Osteoblast (primary cell): ENCODE data around the gene PHF14. TPM values are rescaled to one million over a fixed set of nuclear protein-coding genes. Genes with fewer than 3 reads are reported as not detected.
A peak's percentile ranks its signal among the peaks of the same experiment; 100 is the strongest.

Experiments used
- DNase-seq: peaks from one replicate; pipeline ENCODE4 v3.0.0; 2011; ENCODE audit warnings: low spot score, mixed read lengths; ENCODE audit not compliant: insufficient read length; ENCODE audit errors: missing footprints
- H2AFZ ChIP-seq: 2 replicates; pipeline ENCODE4 v1.6.0; 2011; ENCODE audit warnings: mild to moderate bottlenecking, low read length
- H3K27ac ChIP-seq: 2 replicates; pipeline ENCODE4 v1.5.1; 2011; ENCODE audit warnings: mild to moderate bottlenecking, low read depth, low read length, moderate library complexity
- H3K27me3 ChIP-seq: 2 replicates; pipeline ENCODE4 v1.6.0; 2012; ENCODE audit warnings: mild to moderate bottlenecking, control low read depth, inconsistent platforms, low read length, moderate library complexity; ENCODE audit not compliant: insufficient read depth
- H3K36me3 ChIP-seq: 2 replicates; pipeline ENCODE4 v1.5.1; 2011; ENCODE audit warnings: mild to moderate bottlenecking, low read length, control low read depth, moderate library complexity; ENCODE audit not compliant: insufficient read depth
- H3K4me1 ChIP-seq: 2 replicates; pipeline ENCODE4 v1.5.1; 2011; ENCODE audit warnings: mild to moderate bottlenecking, low read length, control low read depth, moderate library complexity; ENCODE audit not compliant: insufficient read depth
- H3K4me2 ChIP-seq: 2 replicates; pipeline ENCODE4 v1.6.0; 2011; ENCODE audit warnings: mild to moderate bottlenecking, low read length; ENCODE audit not compliant: insufficient read depth
- H3K4me3 ChIP-seq: fragments of 200-600 bp; sonication (generic); 3 replicates; pipeline ENCODE4 v1.5.1; 2012; ENCODE audit warnings: mild to moderate bottlenecking, low read length, inconsistent platforms; ENCODE audit not compliant: insufficient read depth
- H3K79me2 ChIP-seq: 2 replicates; pipeline ENCODE4 v1.6.0; 2012; ENCODE audit warnings: mild to moderate bottlenecking, low read length, control low read depth, inconsistent platforms; ENCODE audit not compliant: insufficient read depth
- H3K9me3 ChIP-seq: 2 replicates; pipeline ENCODE4 v1.5.1; 2011; ENCODE audit warnings: low read depth, low read length, control low read depth
- H4K20me1 ChIP-seq: 2 replicates; pipeline ENCODE4 v1.6.0; 2012; ENCODE audit warnings: mild to moderate bottlenecking, low read length, control low read depth; ENCODE audit not compliant: insufficient read depth
- CTCF ChIP-seq: IDR thresholded peaks from 2 replicates; pipeline ENCODE4 v1.5.1; 2011; ENCODE audit warnings: mild to moderate bottlenecking, low read depth, low read length, moderate library complexity; ENCODE audit errors: extremely low read depth
- total RNA-seq: library from RNA; depleted of rRNA; stranded (reverse); fragments of >200 nt; gene quantifications from 2 replicates; pipeline ENCODE4 v1.2.3, GENCODE V29; 2012

The PHF14 gene
- total RNA-seq, 1 donor = 36.9 TPM

- H3K4me1 ChIP-seq = no peaks in the 10 kb centered on the region
- no peaks in the 10 kb centered on the region for H3K36me3 ChIP-seq
- no peak for DNase-seq
- no peak overlapping the region for H3K4me3 ChIP-seq
- H3K27me3 ChIP-seq = no peaks in the 10 kb centered on the region
- H4K20me1 ChIP-seq = no peaks in the 10 kb centered on the region
- H3K27ac ChIP-seq = no peak overlapping the region
- no peak for TF ChIP-seq CTCF
- H3K9me3 ChIP-seq = no peaks in the 10 kb centered on the region
- H3K79me2 ChIP-seq = no peaks in the 10 kb centered on the region
- H2AFZ ChIP-seq = no peak overlapping the region
- H3K4me2 ChIP-seq = no peak overlapping the region
These were observed 192.4 kb downstream of the PHF14 start for GRCh38 chr7:11166051-11166450.

GRCh38 chr7:11168650-11169170 is 195.0 kb downstream of the PHF14 start:
- Histone ChIP-seq H2AFZ (no peak overlapping the region), H3K79me2 (no peaks in the 10 kb centered on the region), H3K4me1 (no peaks in the 10 kb centered on the region), H4K20me1 (no peaks in the 10 kb centered on the region), H3K27me3 (no peaks in the 10 kb centered on the region), H3K36me3 (no peaks in the 10 kb centered on the region), H3K9me3 (no peaks in the 10 kb centered on the region), H3K4me2 (no peak overlapping the region), H3K27ac (no peak overlapping the region), H3K4me3 (no peak overlapping the region)
- peak; percentile 2 for DNase-seq
- TF ChIP-seq CTCF = no peak

- no peaks in the 10 kb centered on the region for H3K36me3 ChIP-seq
- no peaks in the 10 kb centered on the region for H3K4me1 ChIP-seq
- peak; percentile 1 for DNase-seq
- H3K4me3 ChIP-seq = no peak overlapping the region
- H3K9me3 ChIP-seq = no peaks in the 10 kb centered on the region
- no peak overlapping the region for H2AFZ ChIP-seq
- no peak overlapping the region for H3K4me2 ChIP-seq
- no peaks in the 10 kb centered on the region for H3K27me3 ChIP-seq
- H3K79me2 ChIP-seq = no peaks in the 10 kb centered on the region
- no peak for TF ChIP-seq CTCF
- no peaks in the 10 kb centered on the region for H4K20me1 ChIP-seq
- H3K27ac ChIP-seq = no peak overlapping the region
These were observed 196.5 kb downstream of the PHF14 start for GRCh38 chr7:11170175-11170574.

- Histone ChIP-seq H2AFZ (no peak overlapping the region), H3K4me3 (no peak overlapping the region), H3K4me1 (no peaks in the 10 kb centered on the region), H4K20me1 (no peaks in the 10 kb centered on the region), H3K27me3 (no peaks in the 10 kb centered on the region), H3K79me2 (no peaks in the 10 kb centered on the region), H3K27ac (no peak overlapping the region), H3K4me2 (no peak overlapping the region), H3K9me3 (no peaks in the 10 kb centered on the region), H3K36me3 (no peaks in the 10 kb centered on the region)
- TF ChIP-seq CTCF = no peak
- no peak for DNase-seq
These were observed 197.3 kb downstream of the PHF14 start for GRCh38 chr7:11170863-11171568.
